HG02973 (cell line): Measurements from ENCODE around the gene IGFL1.
"Not testable (repeated sequence)": the region's sequence is repeated elsewhere in the genome, so short reads cannot be mapped to it uniquely, and the experiment has no call there.

Experiments used
- ATAC-seq: cut with Tn5 transposase; IDR thresholded peaks from one replicate; pipeline ENCODE4 v1.9.1; 2021; ENCODE audit warnings: moderate library complexity; ENCODE audit not compliant: unreplicated experiment

The IGFL1 gene

GRCh38 chr19:46221981-46222610 is 7.4 kb upstream of the IGFL1 start:
- ATAC-seq = no peak

DNA sequence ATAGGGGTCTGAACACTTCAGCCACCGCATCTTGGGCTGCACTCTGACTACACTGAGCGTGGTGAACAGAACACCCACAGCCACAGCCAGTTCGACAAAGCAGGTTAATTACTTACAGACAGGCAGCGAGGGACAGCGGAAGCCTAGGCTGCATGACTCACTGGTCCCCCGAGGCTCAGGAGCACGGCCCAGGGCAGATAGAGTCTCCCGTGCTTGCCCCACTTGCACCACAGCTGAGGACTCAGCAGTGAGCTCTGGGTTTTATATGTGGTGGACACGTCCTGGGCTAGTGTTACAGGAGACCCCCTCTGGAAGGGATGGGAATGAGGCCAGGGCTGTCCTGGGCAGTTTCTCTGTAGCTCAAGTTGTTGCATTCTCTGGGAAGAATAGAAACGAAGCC is 5.8 kb upstream of the IGFL1 start:
- not testable (repeated sequence) for ATAC-seq

- ATAC-seq = no peak
Measured at GRCh38 chr19:46224773-46225172, 4.8 kb upstream of the IGFL1 start.

DNA sequence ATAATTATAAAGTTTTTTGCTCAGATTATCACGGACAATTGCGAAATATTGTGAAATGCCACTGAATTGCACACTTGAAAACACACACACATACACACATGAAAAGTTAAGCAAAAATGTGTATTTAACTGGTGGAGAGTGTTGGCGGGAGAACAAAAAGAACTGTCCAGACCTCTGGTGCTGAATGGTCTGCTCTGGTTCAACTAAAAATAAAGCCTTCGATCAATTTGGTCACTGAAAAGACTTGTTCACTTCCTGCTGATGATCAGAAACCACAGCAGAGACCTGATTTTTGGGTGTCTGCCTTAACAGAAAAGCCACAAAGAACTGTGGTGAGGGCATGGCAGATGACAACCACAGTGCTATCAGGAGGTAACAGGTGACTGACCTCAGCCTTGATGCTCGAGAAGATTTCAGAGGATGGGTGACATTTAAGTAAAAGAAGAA is 4.0 kb upstream of the IGFL1 start:
- ATAC-seq = no peak

- no peak for ATAC-seq
Measured at GRCh38 chr19:46226438-46226973, 3.0 kb upstream of the IGFL1 start.

DNA sequence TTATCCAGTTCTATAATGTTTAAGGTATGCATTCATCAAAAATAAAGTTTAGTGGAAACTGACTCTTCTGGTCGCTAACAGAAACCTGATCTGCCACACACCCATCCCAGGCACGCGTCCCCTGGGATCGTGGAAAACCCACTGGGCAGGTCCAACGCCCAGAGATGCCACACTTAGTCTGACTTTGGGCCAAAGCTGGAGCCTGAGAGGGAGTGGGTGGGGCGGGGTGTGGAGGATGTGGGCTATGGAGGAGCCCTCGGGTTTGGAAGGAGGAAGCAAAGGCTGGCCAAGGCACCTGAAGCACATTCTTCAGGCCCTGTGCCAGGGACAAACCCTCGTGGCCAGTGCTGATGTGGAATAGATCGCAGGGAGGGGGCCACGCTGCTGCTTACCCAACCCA is 2.5 kb downstream of the IGFL1 start:
- no peak for ATAC-seq

DNA sequence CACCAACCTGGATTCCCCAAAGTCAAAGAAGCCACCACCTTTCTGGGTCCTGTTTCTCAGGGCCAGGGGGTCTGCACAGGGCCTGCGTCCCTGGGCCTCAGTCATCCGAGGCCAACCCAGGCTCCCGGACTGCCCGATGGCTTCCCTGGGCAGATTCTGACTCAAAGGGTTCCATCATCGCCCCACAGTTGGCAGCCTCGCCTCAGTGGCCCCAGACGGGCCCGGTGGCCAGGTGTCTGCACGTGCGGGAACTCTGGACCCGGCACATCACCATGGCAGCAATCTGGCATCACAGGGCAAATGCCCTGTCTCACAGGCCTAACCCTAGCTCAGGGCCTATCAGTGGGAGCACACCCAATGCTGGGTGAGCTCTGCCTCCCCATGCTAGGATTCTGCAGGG is 2.9 kb downstream of the IGFL1 start:
- ATAC-seq = no peak

DNA sequence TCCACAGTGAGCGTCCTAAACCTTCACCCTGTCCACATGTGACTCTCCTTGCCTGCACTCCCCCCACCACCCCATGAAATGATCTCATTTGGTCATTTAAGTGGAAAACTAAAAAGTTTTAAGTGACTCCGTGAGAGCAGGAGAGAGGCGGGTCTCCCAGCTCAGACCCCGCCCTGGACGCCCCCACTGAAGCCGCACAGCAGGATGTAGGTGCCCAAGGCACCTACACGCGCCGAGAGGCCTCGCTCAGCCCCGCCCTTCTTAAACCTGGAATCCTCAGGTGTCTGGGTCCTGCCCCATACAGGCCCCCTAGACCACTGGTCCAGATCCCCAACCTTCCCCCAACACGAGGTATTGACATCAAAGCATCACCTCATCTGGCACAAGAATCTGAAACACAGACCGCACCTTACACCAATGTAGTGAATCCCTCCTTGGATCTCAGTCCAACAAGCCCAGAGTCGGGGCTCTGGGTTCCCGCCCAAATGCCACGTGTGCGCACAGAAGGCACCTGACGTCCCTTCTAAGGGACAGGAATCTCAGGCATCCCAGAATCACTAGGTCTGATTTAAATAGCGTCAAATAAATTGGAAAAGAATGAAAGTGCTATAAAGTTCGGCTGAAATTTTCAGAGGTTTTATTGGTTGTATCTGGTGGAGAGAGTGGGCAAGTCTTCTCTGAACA is 3.5 kb downstream of the IGFL1 start:
- no peak for ATAC-seq

DNA sequence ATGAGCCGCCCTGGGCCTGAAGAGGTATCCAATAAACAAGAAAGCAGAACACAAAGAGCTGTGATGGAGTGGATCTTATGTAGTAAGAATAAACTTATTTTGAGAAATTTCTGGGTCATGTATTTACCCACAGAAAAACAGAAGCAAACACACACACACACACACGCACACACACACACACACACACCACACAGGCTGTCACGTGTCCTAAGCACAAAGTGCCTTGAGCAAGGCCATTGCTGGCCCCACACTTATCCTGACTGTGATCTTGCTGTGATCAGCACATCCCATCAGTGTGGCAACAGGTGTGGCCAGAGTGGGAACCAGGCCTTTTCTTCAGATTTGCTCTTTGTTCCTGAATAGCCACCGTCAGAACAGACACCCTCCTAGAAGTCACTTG is 4.3 kb downstream of the IGFL1 start:
- not testable (repeated sequence) for ATAC-seq

DNA sequence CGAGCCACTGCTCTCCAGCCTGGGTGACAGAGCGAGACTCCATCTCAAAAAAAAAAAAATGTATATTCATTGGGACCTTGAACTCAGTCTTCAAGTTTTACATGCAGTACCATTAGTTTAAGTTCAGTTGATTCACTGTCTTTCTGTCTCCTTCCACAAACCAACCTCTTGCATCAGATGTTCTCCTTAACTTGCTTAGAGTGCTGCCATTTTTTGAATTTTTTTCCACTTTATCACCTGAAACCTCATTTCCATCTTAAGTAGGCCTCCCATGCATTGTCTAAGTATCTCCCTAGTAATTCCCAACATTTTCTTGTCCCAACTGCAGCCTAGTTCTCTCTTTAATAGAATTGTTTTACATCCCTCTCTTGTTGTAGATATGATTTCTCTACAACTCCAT is 8.6 kb downstream of the IGFL1 start:
- ATAC-seq = not testable (repeated sequence)

DNA sequence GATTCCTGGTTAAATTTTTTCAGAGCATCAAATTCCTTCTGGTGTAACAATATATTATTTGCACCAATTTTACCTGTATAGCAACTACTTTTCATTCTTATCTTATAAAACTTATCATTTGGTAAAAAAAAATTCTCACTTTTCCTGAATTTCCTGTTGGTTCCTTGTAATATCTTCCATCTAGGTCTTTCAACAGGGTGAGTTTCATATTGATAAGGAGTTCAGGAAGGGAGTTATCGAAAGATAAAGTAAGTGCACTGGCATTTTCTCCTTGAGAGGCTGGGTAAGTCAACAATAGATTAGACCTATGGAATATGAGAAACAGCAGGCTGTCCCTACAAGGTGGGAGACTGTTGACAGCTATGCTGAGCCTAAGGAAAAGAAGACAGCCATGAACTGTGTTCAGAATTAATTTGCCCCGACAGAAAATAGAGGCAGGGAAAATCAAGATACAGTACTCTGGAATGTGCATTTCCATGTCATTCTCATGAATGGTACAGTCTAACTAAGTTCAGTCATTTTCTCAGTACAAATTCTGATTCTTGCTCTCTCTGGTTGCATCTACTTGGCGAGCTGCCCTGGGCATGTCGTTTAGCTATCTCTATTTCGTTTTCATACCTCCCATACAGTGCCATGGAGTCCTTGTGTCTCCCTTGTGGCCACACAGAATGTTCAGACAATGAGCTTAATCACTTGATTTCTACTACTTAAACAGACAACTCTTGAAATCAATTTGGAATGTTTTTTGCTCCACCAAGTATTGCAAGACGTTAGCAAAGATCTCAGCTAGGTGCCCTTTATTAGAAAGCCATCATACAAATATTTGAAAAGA is 9.9 kb downstream of the IGFL1 start:
- no peak for ATAC-seq

GRCh38 chr19:46240693-46241092 is 11.2 kb downstream of the IGFL1 start:
- ATAC-seq = no peak

DNA sequence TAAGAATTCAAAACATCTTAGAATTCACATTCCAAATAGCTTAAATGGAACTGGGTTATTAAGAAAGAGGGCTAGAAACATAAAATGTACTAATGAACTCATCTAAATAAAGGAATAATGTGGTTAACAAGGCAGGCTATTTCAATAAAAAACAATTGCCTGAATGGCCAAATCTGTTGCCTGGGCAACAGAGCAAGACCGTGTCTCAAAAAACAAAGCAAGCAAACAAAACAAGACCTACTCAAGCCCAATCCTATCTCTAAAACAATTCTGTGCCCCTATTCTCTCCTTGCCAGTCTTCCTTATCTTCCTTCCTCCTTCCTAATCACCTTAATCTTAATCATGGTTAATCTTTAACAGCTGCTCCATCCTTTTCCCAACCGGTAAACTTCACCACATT is 12.1 kb downstream of the IGFL1 start:
- no peak for ATAC-seq

DNA sequence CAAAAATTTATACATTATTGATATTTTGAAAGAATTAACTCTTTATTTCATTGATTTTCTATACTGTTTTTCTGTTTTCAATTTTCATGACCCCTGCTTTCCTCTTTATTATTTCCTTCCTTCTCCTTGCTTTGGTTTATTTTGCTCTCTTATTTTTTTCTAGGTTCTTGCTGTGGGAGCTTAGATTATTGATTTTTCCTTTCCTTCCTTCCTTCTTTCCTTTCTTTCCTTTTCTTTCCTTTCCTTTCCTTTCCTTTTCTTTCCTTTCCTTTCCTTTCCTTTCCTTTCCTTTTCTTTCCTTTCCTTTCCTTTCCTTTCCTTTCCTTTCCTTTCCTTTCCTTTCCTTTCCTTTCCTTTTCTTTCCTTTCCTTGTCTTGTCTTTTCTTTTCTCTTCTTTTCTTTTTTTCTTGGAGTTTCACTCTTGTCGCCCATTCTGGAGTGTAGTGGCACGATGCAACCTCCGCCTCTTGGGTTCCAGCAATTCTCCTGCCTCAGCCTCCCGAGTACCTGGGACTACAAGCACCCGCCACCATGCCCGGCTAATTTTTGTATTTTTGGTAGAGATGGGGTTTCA is 13.6 kb downstream of the IGFL1 start:
- ATAC-seq = not testable (repeated sequence)

DNA sequence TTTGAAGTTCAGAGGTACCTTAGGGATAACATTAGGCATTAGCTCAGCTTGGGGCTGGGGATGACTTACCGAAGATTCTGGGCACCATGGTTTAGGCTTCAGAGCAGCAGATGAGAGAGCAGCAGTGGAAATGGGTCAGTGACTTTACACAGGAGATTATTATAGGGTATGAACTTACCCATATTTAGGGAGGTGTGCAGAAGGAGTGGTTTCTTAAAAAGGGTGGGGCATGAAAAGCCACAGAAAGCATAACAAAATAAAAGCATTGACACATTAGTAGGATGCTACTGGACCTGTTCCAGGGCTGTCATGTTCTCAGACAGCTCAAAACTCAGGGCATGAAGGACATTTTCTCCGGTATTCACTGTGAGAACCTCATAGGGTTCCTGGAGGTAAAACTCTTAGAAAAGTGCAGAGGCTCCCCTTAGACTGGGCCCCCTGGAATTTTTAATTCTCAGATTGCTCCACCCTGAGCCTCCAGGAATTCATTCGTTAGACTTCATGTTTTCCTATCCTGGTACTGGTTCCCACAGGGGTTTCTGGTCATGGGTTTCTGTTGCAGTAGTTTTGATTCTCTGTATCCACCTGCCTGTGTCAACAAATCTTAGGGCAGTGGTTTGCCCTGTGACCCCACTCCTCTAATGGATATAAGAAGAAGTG is 20.7 kb downstream of the IGFL1 start:
- no peak for ATAC-seq

GRCh38 chr19:46251416-46251815 is 21.9 kb downstream of the IGFL1 start:
- ATAC-seq = no peak

DNA sequence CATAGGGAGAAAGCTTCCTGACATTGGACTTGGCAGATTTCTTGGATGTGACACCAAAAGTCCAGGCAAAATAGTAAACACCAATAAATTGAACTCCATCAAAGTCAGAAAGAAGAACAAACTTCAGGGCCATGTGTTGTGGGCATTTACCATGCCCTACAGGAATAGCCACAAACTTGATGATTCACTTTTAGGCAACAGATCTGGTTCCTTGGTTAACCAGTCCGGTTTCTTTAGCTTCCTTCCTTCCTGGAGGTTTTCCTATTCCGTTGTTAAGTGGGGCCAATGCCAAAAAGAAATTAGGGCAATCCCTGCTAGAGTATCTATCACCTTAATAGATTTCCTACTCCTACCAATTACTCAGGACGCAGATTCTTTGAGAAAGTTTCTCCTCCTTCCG is 25.2 kb downstream of the IGFL1 start:
- no peak for ATAC-seq

DNA sequence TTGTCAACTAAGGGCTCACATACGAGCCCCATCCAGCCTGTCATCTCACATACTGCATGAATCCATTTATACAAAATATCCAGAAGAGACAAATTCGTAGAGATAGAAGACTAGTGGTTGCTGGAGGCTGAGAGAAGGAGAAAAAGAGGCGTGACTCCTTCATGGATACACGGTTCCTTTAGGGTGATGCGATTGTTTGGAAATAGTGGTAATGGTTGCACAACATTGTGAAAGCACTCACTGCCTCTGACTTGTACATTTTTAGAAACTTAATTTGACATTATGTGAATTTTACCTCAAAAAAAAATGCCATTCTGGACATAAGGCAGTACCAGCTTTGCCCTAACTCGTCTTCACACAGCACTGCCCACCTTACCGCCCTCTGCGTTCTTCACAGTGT is 27.3 kb downstream of the IGFL1 start:
- no peak for ATAC-seq

- ATAC-seq = not testable (repeated sequence)
Measured at GRCh38 chr19:46261501-46261900, 32.0 kb downstream of the IGFL1 start.

DNA sequence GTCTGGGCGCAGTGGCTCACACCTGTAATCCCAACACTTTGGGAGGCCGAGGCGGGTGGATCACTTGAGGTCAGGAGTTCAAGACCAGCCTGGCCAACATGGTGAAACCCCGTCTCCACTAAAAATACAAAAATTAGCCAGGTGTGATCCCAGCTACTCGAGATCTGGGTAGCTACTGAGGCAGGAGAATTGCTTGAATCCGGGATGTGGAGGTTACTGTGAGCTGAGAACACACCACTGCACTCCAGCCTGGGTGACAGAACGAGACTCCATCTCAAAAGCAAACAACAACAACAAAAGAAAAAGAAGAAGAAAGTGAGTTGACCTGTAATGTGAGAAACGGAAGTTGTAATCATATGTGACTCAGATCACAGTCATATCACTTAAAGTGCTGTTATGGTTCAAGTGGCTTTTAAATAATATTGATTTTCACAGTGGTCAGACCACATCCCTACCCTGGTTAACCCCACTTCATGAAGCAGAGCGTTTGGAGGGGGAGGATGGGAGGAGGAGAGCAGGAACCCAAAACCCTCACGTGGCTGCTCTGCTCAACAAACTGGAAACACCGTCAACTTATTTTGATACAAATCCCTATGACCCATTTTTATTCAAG is 33.2 kb downstream of the IGFL1 start:
- peak; percentile 81 for ATAC-seq
